H54 (cell line): ENCODE results near the gene TNFAIP8L3.

Experiments used
- DNase-seq: peaks from one replicate; pipeline ENCODE4 v3.0.0; 2011; ENCODE audit warnings: low spot score, mixed read lengths; ENCODE audit not compliant: insufficient read length
- FAIRE-seq: peaks from 3 replicates; lab custom pipeline; 2011; peaks lifted over from hg19 to GRCh38; lab: Jason Lieb, UNC
- POLR2A ChIP-seq: IDR thresholded peaks from 2 replicates; pipeline ENCODE4 v1.6.1; 2011; ENCODE audit warnings: low read depth, mild to moderate bottlenecking, low read length

Gene TNFAIP8L3

GRCh38 chr15:51075826-51076523 is 18.7 kb downstream of the TNFAIP8L3 start:
- no peak for TF ChIP-seq POLR2A
- DNase-seq (no peak), FAIRE-seq (no peak)

DNA sequence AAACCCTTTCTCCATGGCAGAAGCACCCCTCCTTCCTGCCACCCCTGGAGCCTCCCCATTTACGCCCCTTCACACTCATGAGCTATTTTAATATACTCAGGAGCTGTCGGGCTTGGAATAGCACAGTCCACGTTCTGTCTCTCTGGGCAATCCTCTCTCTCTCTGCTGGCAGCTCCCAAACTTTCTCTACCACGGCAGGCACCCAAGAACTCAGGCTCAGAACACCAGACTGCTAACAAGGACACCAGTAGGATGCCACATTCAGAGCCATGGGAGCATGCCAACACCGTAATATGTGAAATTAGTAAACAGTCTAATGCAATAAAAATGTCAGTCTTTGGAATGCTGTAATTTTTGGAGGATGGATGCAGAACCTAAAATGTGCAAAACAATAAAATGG is 19.3 kb downstream of the TNFAIP8L3 start:
- DNase-seq (no peak), FAIRE-seq (no peak)
- no peak for TF ChIP-seq POLR2A

DNA sequence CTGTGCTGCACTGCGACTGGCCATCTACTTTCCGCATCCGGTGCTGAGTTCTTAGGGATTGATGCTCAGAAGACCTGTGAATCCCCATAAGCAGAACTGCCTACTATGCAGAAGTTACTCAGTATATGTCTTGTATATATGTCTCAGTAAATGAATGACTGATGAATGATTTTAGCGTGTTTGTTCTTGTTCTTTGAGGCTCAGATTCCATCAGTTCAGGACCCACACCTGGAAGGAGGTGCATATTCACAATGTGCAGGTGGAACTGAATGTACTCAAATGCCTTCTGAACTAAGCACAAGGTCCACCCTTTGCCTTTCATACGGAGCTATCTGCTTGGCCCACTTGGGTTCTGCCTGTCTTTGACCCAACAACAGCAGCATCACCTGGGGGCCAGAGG is 19.8 kb downstream of the TNFAIP8L3 start:
- FAIRE-seq (no peak), DNase-seq (no peak)
- no peak for TF ChIP-seq POLR2A

GRCh38 chr15:51071578-51071977 is 23.1 kb downstream of the TNFAIP8L3 start:
- no peak for DNase-seq
- no peak for TF ChIP-seq POLR2A
- FAIRE-seq: no peak

DNA sequence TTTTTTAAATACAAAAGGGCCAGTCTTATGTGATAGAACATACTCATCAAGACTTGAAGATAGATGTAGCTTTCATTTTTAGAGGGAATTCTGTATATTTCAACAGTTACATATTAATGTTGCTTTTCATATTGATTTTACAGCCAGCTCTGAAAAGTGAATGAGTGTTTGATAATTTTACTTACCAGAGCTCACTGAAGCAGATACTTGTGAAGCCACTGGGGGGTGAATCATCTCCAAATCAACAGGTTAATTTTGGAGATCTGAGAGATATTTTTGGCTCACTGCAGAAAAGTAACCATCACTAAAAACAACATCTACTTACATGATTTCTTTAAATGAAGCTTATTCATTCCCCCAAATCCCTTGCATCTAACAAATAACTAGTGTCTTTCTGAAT is 24.7 kb downstream of the TNFAIP8L3 start:
- DNase-seq (no peak), FAIRE-seq (no peak)
- no peak for TF ChIP-seq POLR2A

GRCh38 chr15:51067510-51067909 is 27.2 kb downstream of the TNFAIP8L3 start:
- DNase-seq: no peak
- no peak for TF ChIP-seq POLR2A
- no peak for FAIRE-seq

DNA sequence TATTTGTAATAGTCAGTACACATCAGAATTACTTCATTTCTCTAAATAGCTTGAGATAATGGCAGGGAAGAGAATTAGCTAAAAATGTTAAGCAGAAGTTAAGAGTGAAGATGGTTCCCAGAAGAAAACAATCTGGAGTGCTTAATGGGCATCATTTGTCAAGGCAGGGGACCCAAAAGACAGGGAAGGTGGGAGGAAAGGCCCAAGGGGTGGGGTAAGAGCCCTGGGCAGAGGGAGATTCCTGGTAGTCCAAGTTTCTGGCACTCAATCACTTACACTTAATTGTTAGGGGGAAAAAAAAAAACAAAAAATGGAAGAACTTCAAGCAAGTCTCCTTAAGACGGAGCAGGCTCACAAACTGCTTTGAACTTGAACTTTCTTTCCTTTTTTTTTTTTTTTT is 28.9 kb downstream of the TNFAIP8L3 start:
- no peak for TF ChIP-seq POLR2A
- DNase-seq (no peak), FAIRE-seq (no peak)

DNA sequence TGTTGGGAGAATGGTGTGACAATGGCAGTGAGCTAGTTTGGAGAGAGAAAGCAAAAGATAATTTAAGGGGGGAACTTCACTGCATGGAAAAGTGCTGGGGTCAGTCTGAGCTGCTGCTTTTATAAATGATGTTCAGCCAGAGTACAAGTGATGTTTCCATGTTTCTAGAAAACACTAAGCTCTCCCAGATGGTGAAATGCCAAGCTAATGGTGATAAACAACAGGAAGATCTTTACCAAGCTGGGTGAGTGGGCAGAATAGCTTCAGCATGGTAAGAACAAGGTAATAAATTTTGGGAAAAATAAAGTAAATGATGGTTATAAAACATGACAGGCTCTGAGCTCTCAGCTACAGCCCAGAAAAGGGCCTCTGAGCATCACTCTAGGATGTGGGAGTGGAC is 29.4 kb downstream of the TNFAIP8L3 start:
- DNase-seq (no peak), FAIRE-seq (no peak)
- TF ChIP-seq POLR2A: no peak

GRCh38 chr15:51062736-51063135 is 32.0 kb downstream of the TNFAIP8L3 start:
- DNase-seq (no peak), FAIRE-seq (no peak)
- no peak for TF ChIP-seq POLR2A

- no peak for FAIRE-seq
- TF ChIP-seq POLR2A: no peak
- DNase-seq: no peak
These were observed 34.6 kb downstream of the TNFAIP8L3 start for GRCh38 chr15:51060030-51060673.

DNA sequence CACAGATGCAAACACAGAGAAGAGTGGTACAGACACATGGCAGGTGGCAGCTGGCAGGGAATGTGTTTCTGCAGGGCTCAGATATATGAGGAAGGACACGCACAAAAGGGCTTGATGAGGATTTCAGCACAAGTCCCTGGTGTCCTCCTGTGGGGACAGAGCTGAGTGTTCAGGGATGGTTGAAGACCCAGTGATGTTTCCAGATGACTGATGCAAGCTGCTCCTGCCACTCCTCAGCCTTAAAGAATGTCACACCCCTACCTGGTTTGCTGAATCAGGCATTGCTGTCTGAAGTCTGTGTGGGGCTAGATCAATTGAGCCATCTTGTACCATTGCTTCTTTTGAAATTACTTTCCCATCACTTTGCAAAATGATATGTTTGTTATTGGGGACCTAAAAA is 40.2 kb downstream of the TNFAIP8L3 start:
- FAIRE-seq (no peak), DNase-seq (no peak)
- TF ChIP-seq POLR2A: no peak

DNA sequence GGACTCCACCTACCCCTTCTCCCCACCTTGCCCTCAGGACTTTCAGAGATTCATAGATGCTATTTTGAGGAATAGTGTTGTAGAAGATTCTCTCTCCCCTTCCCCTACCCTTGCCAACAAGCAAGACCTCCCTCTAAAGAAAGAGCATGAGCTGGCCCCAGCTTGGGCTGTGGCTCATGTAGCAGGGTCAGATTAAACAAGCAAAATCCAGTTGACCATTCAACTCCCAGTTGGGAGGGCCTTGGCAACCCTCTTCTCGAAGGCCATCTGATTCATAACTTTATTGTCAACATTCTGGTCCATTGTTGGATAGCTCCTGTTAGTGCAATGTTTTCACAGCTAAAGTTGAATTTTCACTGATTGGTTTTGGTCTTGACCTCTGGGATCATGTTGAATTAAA is 41.1 kb downstream of the TNFAIP8L3 start:
- DNase-seq (no peak), FAIRE-seq (no peak)
- TF ChIP-seq POLR2A: no peak

- TF ChIP-seq POLR2A: no peak
- DNase-seq: no peak
- no peak for FAIRE-seq
These were observed 42.9 kb downstream of the TNFAIP8L3 start for GRCh38 chr15:51051776-51052175.

DNA sequence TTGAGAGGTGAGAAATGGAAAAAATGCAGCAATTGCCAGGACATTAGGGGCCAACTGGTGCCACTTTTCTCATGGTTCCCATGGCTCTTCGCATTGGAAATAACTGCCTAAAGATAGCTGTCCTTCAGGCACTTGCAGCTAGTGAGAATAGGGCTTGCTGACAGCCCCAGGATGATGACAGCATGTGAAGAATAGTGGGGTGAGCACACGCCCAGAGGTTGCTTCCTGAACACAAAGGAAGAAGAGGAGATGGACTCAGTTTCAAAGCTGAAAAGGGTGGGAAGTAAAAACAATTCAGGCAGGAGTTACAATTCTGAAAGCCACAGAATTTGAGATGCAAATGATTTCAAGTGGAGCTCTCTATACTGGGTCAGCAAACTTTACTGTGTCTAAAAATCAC is 45.6 kb downstream of the TNFAIP8L3 start:
- DNase-seq: no peak
- TF ChIP-seq POLR2A: no peak
- FAIRE-seq: no peak

GRCh38 chr15:51048308-51048707 is 46.4 kb downstream of the TNFAIP8L3 start:
- no peak for DNase-seq
- FAIRE-seq: no peak
- no peak for TF ChIP-seq POLR2A
